GM11168 (cell line): Measurements from ENCODE around the gene RCN2.
"Not testable (repeated sequence)": the region's sequence is repeated elsewhere in the genome, so short reads cannot be mapped to it uniquely, and the experiment has no call there.

ENCODE experiments used
- in situ Hi-C: fragments of 300-500 bp; cut with MboI; formaldehyde crosslinking; loops from one replicate; pipeline ENCODE4 v1.12.0; 2022; ENCODE audit warnings: low sequenced_read_pairs; ENCODE audit not compliant: unreplicated experiment

The RCN2 gene

DNA sequence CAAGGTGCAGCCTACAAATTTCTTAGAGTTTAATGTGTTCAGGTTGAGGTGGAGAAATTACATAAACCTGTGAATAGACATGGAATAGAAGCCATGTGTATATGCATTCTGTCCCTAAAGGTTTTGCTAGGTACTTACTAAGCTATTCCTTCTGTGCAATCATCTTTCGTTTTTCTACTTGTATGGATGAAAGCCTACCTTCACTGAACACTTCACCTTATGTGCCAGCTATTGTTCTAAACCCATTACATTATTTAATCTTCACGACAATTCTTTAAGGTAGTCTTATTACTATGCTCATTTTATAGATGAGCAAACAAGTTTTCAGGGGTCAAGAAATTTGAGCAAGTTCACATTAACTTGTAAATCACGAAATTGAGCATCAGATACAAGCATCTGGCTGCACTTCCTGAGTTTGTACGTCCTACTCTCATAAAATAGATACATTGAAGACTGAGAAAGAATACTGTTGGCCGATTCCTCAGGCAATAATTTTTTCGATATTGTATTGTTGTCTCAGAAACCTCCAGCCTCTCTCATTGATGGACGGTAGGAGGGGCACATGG lies 635 bp upstream of the RCN2 start:
- in situ Hi-C loops = no loop called here

DNA sequence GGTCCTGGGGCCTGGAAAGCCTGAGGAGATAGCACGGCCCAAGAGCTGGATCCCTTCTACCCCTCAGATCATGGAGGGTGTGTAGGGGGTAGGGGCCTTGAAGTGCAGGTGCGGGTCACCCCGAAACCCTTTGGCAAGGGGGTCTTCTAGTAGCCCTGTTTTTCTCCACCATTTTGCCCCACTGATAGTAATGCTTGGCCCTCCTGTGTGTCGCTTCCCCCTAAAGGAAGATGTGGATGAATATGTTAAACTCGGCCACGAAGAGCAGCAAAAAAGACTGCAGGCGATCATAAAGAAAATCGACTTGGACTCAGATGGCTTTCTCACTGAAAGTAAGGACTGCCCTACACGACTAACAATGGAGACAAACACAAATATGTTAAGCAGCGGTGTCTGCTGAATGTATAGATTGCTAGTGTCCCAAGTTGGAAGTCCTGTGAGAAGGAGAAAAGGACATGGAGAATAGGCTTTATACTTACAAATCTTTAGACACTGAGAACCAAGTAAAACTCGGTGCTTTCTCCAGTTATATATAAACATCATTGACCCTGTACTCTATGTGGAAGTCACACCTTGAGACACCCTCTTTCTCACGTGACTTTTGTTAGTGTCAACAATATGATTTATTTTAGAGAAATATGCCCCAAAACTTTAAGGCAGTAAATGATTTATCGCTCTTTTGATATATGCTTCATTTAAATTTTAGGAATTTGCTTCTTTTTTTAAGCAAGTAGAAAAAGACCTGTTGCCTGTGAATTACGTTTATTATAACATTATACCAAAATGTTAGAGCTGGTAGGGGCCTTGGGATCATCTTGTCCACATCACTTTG lies 802 bp downstream of the RCN2 start:
- in situ Hi-C loops = no loop called here

DNA sequence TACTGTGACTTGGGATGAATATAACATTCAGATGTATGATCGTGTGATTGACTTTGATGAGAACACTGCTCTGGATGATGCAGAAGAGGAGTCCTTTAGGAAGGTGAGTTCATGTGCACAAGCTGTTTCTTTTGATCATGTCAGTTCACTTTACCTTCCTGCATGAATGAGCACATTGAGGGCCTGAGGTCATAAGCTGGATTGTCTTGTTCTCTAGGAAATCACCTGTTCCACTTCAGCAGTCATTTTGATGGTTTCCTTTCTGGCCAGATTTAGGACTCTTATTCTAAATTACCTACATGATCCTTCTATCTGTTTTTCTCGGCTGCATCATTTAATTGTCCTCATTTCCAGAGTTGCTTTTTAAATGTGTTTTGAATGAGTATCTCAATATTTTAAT lies 4.1 kb downstream of the RCN2 start:
- in situ Hi-C loops = no loop called here

DNA sequence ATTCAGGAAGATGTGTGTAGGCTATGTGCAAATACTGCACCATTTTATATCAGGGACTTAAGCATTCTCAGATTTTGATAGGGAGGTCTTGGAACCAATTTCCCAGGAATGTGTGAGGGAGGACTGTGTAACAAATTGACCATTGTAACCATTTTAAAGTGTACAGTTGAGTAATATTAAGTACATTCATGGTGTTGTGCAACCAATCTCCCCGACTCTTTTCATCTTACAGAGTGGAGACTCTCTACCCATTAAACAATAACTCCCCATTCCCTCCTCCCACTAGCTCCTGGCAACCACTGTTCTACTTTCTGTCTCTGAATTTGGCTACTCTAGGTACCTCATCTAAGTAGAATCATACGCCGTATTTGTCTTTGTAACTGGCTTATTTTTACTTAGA lies 5.1 kb downstream of the RCN2 start:
- in situ Hi-C loops = no loop called here

DNA sequence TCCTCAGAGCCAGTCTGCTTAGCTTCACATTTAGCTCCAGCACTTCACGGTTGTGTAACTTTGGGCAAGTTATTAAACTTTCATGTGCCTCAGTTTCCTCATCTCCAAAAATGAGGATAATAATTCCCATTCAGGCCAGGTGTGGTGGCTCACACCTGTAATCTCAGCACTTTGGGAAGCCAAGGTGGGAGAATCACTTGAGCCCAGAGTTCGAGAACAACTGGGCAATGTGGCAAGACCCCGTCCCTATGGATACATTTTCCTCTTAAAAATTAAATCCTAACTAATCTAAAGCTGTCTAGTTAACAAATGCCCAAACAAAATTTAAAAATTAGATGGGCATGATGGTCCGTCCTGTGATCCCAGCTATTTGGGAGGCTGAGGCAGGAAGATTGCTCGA lies 7.2 kb downstream of the RCN2 start:
- in situ Hi-C loops = no loop called here

DNA sequence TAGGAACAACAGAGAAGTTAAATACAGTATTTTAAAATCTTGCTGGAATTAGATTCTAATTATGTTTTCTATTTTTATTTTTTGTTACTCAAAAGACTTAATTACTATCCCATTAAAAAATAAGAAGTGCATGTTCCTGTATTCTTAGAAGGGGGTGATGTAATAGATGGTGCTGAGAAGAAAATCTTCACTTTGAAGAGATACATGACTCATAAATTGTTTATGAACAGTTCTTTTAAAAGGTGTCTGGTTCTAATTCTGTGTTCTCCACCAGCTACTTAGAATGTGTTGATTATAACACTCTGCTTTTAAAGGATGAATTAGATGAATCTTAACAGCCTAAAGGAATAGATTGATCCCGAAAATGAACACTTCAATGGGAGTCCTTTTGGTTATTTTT lies 8.2 kb downstream of the RCN2 start:
- in situ Hi-C loops = no loop called here

DNA sequence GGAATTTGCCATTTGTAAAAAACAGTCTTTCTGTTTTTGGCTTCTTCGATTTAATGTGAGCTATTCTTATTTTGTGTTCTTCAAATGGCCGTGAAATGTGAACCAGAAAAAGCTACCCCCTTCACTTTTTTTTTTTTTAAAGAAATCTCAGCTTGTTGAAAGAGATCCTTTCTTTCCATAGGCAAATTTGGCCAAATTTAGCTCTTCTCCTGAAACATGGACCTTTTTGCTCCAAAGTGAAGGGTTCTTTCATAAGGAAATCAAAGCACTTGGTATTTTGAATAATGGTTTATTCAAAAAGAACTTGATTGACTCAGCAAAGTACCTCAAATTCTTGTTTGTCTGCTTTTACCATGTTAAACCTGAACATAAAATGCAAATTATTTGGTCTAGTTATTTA lies 10.1 kb downstream of the RCN2 start:
- in situ Hi-C loops = no loop called here

DNA sequence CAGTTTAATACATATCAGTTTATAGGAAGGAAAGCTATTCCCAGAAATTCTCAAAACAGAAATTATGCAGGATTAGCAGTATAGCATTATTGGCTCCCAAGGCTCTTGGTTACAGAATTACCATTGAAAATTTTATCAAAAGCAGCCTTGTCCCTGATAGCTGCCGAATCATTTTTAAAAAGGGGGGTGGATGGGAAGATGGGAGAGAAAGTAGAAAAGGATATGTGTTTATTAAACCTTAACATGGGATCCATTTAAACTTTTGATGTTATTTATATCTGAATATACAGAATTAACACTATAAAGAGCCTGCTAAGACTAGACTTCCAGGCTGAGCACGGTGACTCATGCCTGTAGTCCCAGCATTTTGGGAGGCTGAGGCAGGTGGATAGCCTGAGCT lies 10.8 kb downstream of the RCN2 start:
- in situ Hi-C loops = no loop called here

DNA sequence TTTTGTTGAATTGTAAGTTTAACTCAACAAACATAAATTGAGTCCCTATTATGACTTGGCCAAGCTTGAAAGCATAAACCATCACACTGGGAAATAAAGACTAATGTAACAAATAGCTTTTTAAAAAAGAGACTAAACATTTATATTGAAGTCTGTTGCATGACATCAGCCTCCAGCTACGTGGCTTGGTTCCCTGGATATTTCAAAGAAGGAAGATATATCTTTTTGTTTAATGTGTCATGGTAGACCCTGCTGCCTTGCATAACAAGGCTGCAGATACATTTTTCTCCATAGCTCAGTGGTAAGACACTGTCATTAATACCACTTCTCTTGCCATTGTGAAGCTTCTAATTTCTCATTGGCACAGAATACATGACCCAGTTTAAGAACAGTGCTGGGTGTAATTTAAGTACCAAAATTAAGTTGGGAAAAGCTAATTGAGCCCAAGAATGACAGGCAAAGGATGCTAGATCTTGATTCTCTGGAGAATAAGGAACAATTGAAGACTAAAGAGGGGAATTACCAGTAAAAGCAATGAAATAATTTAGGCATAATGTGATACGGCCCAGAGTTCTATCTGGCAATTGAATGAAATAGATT lies 14.0 kb downstream of the RCN2 start:
- in situ Hi-C loops = no loop called here

DNA sequence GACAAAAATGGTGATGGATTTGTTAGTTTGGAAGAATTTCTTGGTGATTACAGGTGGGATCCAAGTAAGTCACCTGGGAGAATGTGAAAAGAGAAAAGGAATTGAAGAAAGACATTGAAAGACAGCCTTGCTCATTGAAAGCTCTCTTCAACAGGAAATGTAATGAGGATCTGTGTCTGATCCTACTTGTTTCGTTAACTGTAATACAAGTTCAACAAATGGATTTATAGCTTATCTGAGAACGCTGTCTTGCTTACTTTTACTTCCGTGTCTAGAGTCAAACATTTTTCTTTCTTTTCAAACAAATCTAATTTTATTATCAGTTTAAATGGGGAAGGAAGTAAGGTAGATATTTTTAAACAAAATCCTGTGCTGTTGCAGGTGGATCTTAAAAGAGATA lies 15.9 kb downstream of the RCN2 start:
- in situ Hi-C loops = no loop called here

DNA sequence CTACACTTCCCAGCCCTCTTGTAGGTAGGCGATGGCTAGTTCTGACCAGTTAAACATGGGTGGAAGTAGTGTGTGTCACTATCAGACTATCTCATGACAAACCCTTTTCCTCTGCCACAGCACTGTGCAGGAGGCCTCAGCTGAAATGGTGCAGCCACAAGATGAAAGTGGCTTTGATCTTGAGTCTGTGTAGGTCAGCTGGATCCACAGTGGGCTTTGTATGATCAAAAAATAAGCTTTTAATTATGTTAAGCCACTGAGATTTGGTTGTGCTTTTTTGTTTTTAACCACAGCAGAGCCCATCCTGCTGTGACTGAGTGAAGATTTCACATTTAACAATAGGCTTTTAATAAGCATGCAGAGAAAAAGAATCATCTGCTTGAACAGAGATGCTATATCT lies 19.7 kb downstream of the RCN2 start:
- in situ Hi-C loops = no loop called here

DNA sequence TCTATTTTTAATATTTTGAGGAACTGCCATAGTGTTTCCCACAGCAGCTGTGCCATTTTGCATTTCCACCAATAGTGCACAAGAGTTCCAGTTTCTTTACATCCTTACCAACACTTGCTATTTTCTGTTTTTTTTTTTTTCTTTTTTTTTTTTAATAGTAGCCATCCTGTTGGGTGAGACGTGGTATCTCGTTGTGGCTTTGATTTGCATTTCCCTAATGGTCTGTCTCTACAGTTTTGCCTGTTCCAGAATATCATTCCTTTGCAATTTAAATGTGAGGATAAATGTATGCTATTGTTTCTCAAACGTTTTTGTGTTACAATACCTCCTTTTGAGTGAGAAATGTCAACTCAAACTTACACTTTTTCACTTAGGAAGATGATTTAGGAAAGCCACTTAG lies 22.4 kb downstream of the RCN2 start:
- in situ Hi-C loops = no loop called here

DNA sequence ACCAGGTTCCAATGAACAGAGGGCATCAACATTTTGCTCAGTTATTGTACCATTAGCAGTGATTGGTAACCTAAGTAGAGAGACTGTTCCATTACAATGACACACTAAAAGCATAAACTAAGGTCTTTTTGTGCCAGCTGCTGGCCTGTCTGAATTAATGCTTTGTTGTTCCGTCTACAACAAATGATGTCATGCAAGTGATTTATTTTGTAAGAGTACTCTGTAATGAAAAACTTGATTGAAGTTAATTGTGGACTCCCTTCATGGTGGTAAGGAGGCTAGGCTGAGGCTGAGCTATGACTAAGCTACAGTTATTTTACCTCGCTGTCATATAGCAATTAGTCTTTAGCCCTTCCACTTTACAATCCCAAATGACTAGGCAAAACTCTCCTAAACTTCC lies 23.2 kb downstream of the RCN2 start:
- in situ Hi-C loops = no loop called here

DNA sequence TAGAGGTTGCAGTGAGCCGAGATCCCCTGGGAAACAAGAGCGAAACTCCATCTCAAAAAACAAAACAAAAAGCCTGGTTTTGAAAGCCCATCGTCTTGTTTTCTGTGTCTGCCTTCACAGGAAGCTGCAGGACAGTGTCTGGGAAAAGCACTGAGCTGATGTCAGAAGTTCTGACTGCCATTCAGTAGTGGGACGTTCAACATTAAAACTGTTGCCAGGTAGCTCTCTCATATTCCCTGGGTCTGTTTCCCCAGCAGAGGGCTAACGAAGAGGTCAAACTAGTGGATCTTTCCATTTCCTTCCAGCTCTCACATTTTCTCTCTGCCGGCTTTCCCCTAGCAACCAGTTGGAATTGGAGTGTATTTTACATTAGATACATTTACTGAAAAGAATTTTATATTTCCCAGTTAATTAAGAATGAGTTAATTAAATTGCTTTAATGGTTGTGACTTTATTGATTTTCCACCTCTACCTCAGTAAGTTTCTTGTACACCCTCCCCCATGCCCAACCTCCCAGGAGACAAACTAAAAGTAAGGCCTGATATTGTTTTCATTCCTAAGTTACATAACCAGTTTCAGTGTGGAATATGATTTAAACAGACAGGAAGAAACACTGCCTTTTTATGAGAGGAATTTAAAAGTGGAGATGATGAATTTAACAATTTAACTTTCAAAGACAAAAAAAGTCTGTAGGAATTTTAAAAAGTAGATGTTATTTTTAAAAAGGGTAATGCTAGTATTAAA lies 29.9 kb downstream of the RCN2 start:
- in situ Hi-C loops = no loop called here

DNA sequence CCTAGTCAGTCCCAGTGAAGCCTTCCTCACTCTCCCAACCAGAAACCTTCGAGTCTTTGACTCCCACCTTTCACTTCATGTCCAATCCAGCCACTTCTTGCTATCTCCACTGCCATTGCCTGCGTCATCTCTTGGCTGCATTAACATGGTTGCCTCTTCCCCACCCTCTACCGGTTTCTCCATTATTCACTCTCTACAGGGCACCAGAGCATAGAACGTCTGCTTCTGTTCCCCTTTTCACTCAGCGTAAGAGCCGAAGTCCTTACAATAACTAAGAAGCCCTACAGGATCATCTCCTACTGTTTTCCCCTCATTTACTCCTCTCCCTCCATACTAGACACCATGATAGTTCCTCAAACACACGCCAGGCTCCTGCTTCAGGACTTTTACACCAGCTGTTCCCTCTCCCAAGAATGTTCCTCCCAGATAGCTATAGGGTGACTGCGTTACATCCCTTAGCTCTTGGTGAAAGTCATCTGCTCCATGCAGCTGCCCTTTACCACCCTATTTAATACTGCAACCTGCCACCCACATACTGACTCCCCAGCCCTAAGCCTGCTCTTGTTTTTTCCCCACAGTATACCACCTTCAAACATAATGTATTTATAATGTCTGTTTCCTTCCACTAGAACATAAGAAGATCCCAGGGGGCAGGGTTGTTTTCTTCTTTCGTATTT lies 30.9 kb downstream of the RCN2 start:
- in situ Hi-C loops = no loop called here

DNA sequence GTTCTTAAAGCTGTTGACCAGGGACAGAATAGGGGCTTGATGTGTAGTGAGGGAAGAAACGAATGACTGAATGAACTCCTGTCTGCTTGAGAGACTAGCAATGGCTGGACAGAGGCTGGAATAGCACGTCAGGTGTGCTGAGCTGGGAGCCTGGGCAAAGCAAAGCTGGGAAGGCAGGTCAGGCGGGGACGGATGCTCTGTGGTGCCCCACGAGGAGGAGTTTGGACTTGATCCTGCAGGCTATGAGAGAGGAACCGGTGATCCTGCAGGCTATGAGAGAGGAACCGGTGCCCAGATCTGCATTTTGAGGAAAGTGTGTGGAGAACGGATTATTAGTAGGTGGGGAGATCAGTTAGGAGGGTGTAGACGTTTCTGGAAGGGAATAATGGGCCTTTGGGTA lies 32.0 kb downstream of the RCN2 start:
- in situ Hi-C loops = no loop called here

DNA sequence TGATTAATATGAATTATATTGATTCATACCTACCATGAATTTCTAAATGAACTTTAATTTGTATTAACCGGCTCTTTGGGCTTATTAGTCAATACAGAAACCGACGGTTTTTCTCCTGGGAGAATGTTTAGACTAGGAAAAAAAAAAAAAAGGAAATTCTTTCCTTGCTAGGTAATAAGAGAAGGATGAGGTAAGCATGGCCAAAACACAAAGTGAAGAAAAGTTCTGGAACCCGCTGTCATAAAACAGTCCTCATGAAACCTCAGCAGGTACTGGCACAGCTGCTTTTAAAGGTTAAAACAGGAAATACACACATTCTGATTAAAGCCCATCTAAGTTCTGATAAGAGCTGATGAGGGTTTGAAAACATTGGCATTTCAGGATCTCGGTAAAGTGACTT lies 32.6 kb downstream of the RCN2 start:
- in situ Hi-C loops = no loop called here

DNA sequence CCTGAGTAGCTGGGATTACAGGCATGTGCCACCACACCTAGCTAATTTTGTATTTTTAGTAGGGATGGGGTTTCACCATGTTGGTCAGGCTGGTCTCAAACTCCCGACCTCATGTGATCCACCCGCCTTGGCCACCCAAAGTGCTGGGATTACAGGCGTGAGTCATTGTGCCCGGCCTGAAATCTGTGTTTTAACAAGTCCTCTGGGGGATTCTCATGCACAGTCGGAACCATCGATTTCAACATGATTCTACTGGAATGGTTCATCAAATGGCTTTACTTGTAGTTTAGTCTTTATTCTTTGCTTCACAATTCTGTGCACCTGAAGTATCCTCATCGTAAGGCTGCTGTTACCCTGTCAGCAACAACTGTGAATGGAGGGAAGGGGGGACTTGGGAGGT lies 34.5 kb downstream of the RCN2 start:
- in situ Hi-C loops = not testable (repeated sequence)

DNA sequence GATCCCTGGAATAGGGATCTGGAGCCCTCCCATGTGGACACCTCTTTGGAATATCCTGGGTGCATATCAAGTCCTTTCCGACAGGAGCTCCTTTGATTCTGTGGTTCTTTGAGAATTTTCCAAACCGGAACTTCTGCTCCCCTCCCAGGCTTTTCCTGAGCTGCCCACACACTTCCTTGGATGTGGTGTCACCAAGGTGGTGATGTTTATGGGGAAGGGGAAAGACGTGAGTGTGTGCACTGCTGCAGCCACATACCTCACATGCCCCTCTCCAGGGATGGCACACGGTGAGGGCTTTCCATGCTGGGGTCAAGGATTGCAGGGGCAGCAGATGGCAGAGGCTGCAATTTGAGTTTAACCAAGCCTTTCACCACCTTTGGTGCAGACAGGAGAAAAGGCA lies 35.5 kb downstream of the RCN2 start:
- in situ Hi-C loops = no loop called here

DNA sequence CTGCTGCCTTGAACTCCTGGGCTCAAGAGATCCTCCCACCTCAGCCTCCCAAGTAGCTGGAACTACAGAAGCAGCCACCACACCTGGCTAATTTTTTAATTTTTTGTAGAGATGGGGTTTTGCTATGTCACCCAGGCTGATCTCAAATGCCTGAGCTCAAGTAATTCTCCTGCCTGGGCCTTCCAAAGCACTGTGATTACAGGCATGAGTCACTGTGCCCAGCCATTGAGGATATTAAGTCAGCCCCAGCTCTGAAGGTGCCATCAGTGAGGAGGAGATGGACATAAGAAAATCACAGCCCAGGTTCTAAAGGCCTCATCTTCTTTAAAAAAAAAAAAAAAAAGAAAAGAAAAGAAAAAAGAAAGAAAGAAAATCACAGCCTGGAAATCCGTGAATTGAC lies 36.8 kb downstream of the RCN2 start:
- in situ Hi-C loops = no loop called here
